Limb (tissue), 2 donors: Measurements from ENCODE around the gene NHLRC4.

Experiments
- DNase-seq, 2 donors: peaks; one replicate each; pipeline ENCODE4 v3.0.0-alpha.2; 2016; ENCODE audit errors: extremely low spot score in 2 of 2

NHLRC4 gene

DNA sequence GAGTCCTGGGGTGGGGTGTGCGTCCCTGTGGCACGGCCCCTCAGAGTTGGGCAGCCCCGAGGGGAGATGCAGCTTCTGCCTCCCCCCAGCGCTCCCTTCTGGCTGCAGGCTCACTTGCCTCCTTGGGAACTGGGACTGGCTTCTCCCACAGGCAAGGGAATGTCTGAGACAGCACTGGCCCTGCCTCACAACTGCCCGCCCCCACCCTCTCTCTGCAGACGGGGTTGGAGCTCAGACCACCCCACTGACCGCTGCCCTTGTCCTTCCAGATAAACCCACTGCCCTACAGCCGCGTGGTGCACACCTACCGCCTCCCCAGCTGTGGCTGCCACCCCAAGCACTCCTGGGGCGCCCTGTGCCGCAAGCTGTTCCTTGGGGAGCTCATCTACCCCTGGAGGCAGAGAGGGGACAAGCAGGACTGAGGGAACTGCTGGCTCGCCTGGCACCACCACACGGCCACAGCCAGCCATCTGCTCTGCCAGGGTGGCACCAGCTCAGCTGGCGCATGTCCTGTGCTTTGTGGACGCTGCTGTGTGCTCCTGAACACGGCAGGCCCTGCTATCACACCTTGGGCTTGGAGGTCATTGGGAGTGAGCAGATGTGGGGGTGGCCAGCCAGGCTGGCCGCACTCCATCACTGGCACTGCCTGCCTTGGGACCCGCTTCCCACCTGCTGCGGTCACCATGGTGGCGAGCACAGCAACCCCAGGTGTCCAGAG, 16.0 kb downstream of the NHLRC4 start:
- no peak for DNase-seq

DNA sequence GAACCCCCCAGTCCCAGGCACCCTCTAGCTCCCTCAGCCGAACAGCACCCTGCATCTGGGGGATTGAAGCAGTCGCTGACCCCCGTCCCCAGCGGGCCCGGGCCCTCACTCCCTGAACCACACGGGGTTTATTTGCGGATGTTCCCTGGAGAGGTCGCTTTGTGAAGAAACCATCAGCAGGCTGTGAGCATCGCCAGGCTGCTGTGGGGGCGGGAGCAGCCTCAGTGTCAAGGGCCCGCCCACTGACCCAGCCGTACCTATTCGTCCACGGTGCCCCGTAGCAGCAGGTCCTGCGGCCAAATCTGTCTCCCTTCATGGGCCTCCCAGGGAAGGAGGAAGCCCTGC, 16.6 kb downstream of the NHLRC4 start:
- no peak for DNase-seq

DNA sequence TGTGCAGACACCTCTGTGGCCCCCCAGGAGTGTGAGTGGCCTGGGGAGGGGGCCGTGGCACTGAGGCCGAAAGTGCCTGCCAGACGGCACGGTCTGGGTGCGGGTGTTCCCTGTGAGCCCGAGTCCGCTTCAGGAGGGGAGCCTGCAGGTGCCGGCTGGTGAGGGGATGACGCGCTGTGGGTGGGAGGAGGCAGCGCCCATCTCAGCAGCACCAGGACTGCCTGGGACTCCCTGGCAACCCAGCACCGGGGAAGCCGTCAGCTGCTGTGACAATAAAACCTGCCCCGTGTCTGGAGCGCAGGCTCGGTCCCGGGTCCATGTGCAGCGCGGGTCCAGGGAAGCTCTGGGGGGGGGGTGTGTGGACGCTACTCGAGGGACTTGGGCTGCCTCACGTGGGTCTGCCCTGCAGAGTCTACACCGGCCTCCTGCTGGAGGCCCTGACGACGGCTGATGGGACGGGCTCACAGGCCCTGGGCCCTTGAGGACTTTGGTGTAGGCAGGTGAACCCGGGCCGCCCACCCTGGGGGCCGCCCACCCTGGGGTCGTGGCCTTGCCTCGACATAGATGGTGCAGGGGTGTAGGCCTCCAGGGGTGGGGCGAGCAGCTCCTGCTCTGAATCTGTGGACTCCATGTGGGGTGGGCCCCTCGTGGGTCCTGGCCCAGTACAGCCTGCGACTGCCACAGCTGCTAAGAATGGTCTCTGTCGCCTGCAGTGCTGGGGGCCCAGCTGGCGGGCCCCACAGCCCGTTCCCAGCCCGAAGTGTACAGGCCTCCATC, 17.2 kb downstream of the NHLRC4 start:
- no peak for DNase-seq

DNA sequence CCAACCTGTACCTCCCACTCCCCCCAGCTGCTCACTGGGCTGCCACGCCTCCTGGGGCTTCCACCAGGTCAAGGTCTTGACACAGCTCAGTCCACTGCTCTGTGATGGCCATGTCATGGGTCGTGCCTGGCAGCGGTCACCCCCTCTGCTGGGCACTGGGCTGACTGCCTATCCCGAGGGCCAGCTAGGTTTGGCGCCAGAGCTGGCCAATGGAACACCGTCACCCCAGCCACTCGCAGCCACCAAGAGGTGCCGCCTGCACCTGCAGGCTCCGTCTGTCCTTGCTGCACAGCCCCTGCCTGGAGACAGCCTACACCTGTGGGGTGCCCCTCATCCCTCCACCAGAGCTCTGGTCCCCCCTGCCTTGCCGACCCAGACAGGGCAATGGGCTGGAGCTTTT, 18.5 kb downstream of the NHLRC4 start:
- no peak for DNase-seq

DNA sequence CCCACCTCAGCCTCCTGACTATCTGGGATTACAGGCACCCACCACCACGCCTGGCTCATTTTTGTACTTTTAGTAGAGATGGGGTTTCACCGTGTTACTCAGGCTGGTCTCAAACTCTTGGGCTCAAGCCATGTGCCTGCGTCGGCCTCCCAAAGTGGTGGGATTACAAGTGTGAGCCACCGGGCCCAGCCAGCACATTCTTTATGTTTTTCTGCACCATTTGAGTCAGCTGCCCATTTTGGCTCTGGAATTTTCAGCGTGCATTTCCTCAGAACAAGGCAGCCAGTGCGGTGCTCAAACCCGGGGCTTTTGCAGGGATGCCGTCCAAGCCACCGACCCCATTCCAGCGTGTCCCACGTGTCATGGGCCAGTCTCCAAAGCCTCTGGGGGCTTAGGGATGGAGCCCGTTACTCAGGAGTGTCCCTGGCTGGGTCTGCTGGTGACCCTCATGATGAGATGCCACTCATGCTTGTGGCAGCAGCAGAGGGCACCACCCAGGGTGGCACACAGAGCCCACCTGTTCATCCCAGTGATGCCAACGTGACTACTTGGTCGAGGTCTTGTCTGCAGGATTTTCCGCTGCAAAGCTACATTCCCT, 19.3 kb downstream of the NHLRC4 start:
- DNase-seq: no peak

DNA sequence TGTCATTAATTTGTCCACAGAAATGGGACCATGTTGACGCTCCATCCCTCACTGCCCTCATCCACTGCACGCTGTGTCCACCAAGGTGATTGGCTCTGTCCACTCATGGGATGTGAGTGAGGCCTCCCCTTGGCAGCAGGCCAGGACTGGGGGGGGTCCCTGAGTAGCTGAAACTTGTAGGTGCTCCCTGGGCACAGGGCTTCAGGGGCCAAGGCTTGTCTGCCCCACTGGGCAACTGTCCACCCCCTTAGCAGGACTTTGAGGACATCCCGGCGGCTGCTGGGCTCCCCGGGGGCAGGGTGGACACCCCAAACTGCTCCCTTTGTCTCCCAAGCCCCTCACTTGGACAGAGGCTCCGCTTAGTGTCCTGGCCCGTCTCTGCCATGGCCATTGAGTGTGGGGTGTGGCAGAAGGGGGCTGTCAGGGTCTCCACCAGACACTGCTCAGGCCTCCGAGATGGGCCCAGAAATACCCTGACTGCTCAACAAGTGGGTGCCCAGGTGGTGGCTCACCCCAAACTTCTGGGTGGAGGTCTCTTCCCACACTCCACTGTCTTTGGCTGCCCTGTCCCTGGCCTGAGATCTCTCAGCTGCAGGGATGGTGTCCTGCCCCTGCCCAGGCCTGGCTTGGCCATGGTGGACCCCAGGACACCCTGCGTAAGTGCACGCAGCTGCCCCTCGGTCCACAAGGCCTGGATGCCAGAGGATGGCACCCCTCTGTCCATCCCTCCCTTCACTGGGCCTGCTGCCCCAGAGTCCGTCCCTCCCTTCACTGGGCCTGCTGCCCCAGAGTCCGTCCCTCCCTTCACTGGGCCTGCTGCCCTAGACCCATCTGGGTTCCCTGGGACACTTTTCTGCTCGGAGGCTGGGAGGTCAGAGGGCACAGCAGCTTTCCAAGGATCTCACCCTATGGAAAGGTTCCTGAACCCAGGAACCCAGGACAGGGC, 20.1 kb downstream of the NHLRC4 start:
- DNase-seq: no peak

DNA sequence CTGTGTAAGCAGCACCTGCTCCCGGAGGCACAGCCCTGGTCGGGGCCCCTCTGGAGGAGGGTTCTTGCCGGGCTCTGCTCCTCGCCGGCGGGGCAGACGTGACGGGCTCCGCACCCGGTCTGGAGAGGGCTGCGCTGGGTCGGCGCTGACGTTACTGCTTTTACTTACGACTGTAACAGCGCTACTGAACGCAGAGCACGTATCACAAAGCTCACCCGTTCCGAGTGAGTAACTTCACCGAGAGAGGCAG, 21.8 kb downstream of the NHLRC4 start:
- DNase-seq: peak in 1 of 2 donors; percentile 72

DNA sequence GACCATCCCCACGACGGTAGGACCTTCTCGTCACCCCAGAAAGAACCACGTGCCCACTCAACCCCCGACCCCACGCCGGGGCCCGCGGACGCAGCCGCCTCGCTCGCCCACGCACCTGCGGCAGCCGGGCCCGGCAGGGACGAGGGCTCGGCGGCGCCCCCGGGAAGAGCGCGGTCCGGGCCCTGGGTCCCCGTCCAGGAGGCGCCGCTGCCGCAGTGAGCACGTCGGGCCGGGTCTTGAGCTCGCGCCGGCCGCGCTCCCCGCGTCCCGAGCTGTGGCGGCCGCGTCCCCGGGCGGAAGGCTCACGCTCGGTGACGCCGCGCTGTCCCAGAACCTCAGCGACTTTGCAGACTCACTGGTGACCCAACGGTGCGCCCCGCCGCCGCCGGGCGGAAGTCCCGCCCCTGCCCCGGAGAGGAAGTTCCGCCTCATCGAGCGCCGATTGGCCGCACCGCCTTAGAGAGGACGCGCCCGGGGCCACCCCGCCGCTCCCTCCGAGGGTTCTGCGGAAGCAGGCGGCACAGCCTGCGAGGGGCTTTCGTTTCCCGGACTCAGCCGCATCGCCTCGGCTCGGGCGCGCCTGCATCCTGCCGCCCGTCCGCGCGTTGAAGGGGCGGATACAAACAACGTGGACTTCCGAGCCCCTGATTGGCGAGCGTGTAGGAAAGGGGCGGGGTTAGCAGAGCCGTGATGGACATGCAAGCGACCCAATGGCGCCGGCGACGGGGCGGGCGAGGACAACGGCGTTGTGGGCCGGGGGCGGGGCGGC, 22.3 kb downstream of the NHLRC4 start:
- DNase-seq: peak; percentile 96 to 99

DNA sequence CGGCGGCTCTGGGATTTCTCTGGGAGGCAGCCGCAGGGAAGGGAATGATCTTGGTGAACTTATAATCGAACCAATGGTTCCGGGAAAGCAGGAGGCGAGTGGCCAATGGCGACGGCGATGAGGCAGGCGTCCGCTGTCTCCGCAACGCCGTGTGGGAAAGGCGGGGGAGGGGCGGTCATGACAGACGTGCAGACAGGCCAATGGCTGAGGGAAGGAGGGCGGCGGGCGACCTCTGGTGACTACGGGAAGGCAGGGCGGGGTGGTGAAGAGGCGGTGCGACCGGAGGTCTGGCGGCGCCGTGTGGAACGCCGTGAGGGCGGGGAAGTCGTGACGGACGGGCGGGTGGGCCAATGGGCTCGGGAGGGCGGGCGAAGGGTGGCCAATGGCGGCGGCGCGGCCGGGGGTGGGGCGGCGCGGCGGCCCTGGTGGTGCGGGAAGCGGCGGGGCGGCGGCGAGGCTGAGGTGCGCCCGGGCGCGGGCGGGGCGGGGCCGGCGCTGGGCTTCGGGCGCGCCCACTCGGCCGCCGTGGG, 22.9 kb downstream of the NHLRC4 start, which contains the start of gene RAB40C:
Gene RAB40C (plus strand): TSS at position 409 of the 530 bp plus-strand sequence. CDS start 226 bp downstream, outside the sequence.
- DNase-seq: peak; percentile 97 to 100

DNA sequence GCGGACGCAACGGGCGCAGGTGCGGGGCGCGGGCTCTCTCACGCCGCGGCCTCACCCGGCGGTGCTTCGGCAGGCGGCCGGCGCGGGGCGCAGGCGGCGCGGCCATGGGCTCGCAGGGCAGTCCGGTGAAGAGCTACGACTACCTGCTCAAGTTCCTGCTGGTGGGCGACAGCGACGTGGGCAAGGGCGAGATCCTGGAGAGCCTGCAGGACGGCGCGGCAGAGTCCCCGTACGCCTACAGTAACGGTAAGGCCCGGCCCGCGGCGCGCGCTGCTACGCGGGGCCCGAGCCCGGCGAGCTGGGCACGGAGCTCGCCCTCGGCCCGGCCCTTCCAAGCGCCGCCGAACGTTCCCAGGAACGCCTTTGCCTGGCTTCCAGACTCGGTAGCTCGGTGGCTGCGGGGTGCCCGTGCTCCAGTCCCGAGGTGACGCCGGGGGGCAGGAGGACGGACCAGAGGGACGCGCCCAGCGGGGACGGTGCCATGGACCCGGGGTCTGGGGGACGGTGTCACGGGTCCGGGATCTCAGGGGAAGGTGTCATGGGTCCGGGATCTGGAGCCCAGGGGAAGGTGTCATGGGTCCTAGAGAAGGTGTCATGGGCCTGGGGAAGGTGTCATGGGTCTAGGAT, 23.5 kb downstream of the NHLRC4 start:
- DNase-seq: no peak

DNA sequence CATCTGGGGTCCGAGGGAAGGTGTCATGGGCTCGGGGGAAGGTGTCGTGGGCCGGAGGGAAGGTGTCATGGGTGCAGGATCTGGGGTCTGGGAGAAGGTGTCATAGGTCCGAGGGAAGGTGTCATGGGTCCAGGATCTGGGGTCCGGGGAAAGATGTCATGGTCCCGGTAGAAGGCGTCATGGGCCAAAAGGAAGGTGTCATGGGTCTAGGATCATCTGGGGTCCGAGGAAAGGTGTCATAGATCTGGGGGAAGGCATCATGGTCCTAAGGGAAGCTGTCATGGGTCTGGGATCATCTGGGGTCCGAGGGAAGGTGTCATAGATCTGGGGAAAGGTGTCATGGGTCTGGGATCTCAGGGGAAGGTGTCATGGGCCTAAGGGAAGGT, 24.0 kb downstream of the NHLRC4 start:
- DNase-seq: no peak

DNA sequence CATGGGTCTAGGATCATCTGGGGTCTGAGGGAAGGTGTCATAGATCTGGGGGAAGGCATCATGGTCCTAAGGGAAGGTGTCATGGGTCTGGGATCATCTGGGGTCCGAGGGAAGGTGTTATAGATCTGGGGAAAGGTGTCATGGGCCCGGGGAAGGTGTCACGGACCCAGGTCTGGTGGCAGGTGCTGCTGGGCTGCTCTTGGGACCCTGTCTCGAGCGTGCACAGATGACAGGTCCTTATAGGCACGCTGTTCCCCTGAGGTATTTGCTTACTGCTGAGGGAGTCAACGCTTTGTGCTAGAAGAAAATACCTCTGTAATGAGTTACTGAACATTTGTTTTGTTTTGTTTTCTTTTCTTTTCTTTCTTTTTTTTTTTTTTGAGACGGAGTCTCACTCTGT, 24.4 kb downstream of the NHLRC4 start:
- no peak for DNase-seq

DNA sequence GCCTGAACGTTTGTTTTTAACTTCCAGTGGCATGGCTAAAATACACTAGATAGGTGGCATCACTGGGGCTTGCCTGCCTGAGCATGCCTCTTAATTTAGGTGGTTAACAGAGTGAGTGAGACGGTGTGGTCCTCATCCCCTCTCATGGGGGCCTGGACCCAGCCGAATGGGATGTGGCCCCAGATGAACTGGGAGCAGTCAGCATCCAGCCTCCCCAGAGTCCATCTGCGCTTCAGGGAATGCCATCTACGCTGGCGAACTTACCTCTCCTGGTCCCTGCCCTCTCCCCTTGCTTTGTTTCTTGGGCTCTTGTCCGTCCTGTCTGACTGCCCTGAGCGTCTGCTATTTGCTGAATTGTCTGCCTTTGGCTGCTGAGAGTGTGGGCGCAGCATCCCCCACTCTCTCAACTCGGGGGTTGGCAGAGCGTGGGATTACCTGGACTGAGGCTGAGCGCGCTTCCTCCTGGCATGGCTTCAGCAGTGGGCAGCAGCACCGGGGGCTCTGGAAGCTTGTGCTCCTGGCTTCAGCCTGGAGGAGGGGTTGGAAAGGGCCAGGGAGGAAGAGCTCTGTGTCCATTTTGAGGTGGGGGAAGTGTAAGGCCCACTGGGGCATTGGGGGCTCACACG, 25.2 kb downstream of the NHLRC4 start:
- no peak for DNase-seq

DNA sequence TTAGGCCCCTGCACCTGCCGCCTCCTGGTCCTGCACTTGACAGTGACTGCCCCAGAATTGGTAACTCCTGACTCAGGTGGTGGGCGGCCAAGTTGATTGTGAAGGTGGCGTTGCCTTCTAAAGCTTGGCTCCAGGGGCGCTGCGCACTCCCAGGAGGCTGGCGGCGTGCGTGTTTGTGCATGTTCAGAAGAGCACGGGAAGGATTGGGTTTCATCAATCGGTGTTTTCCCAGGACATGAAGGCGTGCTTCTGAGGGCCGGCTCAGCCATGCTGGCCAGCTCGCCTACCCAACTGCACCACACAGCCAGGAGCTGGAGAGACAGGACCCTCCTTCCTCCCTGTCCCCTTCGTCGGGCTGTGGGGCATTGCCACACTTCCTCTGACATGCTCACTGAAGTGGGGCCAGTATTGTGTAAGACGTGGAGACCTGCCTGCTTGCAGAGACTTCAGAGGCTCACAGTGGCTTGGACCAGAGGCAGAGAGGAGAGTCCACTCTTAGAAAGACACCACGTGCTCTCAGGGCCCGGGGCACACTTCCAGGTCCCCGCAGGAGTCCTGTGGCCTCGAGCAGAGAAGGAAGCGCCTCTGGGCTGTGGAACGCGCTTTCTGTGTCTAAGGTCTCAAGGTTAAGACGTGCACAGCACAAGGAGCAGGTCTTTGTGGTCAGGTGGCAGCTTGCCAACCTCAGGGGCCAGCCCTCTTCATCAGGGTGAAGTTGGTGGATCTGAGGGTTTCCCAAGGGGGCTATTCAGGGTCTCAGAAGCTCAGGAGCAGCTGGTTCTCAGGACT, 25.9 kb downstream of the NHLRC4 start:
- DNase-seq: peak in 1 of 2 donors; percentile 32

DNA sequence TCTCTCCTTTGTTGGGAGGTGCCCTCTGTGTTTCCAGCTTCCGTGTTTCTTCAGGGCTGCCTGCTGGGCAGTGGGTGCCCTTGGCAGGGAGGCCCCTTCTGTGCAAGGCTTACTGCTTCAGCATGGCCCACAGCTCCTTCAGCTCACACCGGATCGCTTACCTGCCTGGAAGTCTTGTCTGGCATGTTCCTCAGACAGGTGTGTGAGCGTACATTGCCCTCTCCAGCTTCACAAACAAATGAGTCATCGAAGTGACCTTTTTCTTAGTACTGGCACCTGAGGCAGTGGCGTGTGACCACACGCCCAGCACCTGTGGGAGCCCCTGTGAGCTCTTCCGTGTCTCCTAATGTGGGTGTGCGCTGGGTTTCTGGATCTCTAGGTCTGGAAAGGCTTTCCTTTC, 26.6 kb downstream of the NHLRC4 start:
- DNase-seq: peak in 1 of 2 donors; percentile 25

DNA sequence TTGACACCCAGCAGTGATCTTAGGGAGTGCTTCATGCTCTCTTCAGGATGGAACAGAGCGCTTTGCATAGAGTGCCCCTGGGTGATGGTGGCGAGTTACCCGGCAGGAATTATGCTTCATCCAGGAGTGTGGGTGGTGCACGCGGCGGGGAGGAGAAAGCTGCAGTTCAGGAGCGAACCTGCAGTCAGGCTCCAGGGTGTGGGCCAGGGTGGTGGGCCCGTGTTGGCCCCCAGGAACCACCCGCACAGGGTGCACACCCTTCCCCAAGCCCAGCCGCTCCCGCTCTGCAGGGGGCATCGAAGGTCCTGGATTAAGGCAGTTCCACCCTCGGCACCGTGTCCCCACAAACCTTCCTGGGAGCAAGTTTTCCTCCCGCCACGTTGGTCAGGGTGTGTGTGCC, 27.0 kb downstream of the NHLRC4 start:
- DNase-seq: no peak

DNA sequence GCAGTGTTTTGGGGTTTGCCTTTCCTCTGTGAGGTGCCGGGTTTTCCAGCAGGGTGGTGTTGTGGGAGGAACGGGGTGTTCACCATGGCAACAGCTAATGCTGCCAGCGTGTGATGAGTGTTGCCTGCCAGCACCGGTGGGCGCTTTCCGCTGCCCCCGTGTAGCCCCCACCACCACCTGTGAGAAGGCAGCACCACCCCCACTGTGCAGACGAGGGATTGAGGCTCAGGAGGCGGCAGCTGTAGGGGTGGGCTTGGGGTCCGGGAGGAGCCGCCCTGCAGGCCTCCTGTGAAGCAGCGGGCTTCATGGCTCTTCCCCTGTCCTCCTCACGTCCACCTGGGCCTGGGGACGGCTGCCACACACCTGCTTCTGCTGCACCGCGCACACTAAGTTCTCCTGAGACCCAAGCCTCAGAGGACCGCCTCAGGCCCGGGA, 28.3 kb downstream of the NHLRC4 start:
- DNase-seq: peak in 1 of 2 donors; percentile 23

DNA sequence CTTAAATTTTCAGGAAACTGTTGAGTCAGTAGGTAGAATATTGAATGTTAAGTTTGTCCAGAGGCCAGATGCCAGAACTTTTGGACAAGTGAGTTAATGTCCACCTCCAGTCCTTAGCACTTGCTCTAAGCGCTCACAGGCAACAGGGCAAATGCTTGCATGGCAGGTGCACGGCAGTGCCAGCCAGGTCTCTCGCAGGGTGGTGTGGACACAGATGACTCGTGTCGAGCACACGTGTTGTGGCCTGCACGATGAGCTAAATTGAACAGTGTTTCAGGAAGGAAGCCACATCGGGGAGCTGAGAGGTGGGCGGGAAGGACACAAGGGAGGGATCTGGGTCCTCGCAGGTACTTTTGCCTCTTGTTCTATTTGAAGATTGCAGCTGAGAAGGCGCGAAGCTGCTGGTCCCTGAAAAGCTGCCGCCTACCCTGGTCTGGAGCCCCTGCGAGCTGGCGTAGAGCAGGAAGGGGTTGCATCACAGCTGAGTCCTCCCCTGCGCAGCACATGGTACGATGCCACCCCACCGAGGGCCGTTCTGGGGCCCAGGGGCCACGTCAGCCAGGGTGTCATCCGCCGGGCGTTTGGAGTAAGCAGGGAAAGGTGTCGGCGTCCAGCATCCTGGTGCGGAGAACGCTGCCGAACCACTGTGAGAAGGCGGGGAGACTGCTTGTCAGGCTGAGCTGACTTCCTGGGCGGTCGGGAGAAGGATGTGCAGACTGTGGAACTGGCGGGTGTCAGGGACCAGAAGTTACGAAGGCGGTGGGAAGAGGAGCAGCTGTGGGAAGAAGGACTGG, 29.3 kb downstream of the NHLRC4 start:
- DNase-seq: no peak
